ENCODE data around the gene FIGN. TPM values are rescaled to one million over a fixed set of nuclear protein-coding genes. Genes with fewer than 3 reads are reported as not detected.

FIGN gene
- total RNA-seq, 1 donor from 2014 or later = not detected

DNA sequence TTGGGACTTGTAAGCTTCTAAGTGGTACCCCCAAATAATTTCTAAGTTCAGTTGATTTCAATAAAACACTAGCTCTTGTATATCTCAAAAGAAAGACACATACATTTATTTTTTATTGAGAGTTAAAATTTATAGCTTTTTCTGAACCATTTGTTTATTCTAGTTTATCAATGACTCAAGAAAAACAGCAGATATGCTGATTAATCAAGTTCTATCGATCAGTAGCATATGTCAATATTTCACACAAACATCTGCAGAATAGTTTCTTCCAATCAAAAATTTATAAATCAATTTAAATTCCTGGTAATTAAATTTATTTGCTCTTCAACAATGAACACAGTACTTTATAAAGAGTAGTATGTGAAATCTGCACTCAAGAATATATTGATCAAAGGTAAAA is 5.3 kb downstream of the FIGN start:
- Mint-ChIP-seq H3K9me3 (no peaks in the 10 kb centered on the region), H3K4me1 (no peaks in the 10 kb centered on the region), H3K27ac (no peak overlapping the region), H3K36me3 (ENCODE audit: low read depth) (no peaks in the 10 kb centered on the region), H3K27me3 (peaks cover 13% of the 10 kb centered on the region), H3K4me3 (no peak overlapping the region)
- intact Hi-C loops (cut with micrococcal nuclease) = no loop called here
- ChIA-PET CTCF (no interaction called here), POLR2A (no interaction called here)
- ATAC-seq (ENCODE audit: low read depth) = no peak
- DNase-seq = no peak
- TF ChIP-seq, protein P1, sequence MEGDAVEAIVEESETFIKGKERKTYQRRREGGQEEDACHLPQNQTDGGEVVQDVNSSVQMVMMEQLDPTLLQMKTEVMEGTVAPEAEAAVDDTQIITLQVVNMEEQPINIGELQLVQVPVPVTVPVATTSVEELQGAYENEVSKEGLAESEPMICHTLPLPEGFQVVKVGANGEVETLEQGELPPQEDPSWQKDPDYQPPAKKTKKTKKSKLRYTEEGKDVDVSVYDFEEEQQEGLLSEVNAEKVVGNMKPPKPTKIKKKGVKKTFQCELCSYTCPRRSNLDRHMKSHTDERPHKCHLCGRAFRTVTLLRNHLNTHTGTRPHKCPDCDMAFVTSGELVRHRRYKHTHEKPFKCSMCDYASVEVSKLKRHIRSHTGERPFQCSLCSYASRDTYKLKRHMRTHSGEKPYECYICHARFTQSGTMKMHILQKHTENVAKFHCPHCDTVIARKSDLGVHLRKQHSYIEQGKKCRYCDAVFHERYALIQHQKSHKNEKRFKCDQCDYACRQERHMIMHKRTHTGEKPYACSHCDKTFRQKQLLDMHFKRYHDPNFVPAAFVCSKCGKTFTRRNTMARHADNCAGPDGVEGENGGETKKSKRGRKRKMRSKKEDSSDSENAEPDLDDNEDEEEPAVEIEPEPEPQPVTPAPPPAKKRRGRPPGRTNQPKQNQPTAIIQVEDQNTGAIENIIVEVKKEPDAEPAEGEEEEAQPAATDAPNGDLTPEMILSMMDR (IDR thresholded peaks at IDR 0.05) = no peak

DNA sequence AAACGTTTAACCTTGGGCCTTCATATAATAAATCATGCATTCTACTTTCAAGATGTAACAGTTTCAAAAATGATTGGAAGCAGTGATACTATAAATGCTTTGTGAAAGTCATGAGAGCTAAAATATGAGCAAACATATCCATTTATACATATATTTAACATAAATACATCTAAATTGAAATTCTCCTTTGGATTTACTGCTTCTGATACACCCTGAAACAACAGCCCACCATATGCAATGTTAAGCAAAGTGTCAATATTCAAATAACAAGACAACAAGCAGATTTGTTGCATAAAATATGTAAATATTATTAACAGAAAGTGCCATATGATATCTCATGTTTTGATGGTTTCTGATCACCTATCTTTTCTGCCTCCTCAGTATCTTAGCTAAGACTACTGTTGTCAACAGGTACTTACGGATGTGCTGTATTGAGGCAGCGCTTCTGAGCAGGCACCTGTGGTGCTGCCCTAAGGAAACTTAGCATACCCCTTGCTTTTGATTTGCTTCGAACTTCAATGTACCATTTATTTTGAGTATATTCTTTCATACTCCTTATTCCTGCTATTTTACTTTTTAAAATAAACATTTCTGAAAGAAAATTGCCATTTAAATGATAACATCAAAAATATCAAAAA is 6.1 kb downstream of the FIGN start:
- intact Hi-C loops (cut with micrococcal nuclease) = no loop called here
- no peaks in the 10 kb centered on the region for H3K36me3 Mint-ChIP-seq (ENCODE audit: low read depth)

DNA sequence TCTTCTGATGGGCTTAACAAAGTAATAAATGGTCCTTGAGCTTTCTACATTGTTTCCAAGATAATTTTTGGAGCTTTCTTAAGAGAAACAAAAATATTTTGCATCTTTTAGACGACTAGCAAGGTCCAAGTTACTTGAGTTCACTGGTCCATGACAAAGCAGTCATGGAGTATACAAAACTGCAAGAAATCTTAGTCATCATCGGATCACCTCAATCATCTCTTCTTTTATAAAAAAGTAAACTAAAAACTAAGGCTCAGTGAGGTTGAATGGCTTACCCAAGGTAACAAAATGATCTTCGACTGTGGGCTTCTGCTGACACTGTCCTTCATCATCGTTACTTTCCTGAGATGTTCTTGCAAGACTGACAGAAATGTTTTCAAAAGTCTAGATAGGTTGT is 11.9 kb downstream of the FIGN start:
- Mint-ChIP-seq H3K4me3 (no peak overlapping the region), H3K4me1 (no peaks in the 10 kb centered on the region), H3K9me3 (no peaks in the 10 kb centered on the region), H3K27me3 (no peaks in the 10 kb centered on the region), H3K36me3 (ENCODE audit: low read depth) (no peaks in the 10 kb centered on the region), H3K27ac (no peak overlapping the region)
- TF ChIP-seq, protein P1 (IDR thresholded peaks at IDR 0.05) = no peak
- DNase-seq (no peak), ATAC-seq (ENCODE audit: low read depth) (no peak)
- ChIA-PET CTCF (no interaction called here), POLR2A (no interaction called here)
- intact Hi-C loops (cut with micrococcal nuclease) = no loop called here

More for the DNA sequence above, 6.1 kb downstream of the FIGN start:
- Mint-ChIP-seq H3K27ac (no peak overlapping the region), H3K4me1 (no peaks in the 10 kb centered on the region), H3K4me3 (no peak overlapping the region), H3K9me3 (no peaks in the 10 kb centered on the region), H3K27me3 (peaks cover 10% of the 10 kb centered on the region)
- CTCF ChIA-PET = no interaction called here
- ATAC-seq (ENCODE audit: low read depth) (no peak), DNase-seq (no peak)
- TF ChIP-seq, protein P1 (IDR thresholded peaks at IDR 0.05) = no peak
- POLR2A ChIA-PET = no interaction called here

DNA sequence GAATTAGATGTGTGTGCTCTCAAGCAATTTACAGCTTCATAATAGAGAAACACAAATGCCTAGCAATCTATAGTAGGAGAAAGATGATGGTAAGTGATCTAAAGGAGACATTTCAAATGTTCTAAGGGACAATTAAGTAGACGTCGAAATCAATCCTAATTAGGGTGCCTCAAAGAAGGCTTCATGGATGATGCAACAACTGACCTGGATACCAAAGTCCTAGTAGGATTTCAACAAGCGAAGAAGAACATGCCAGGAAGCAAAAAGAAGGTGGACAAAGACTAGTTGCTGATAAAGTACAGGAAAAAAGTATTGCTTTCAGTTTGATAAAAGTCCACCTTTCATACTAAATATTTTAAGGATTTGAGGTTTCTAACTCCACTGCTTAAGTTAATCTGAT is 12.5 kb downstream of the FIGN start:
- Mint-ChIP-seq H3K27ac (no peak overlapping the region), H3K4me3 (no peak overlapping the region), H3K9me3 (no peaks in the 10 kb centered on the region), H3K36me3 (ENCODE audit: low read depth) (no peaks in the 10 kb centered on the region), H3K27me3 (no peaks in the 10 kb centered on the region), H3K4me1 (no peaks in the 10 kb centered on the region)
- DNase-seq (no peak), ATAC-seq (ENCODE audit: low read depth) (no peak)
- POLR2A ChIA-PET = no interaction called here
- intact Hi-C loops (cut with micrococcal nuclease) = no loop called here
- CTCF ChIA-PET = no interaction called here
- TF ChIP-seq, protein P1 (IDR thresholded peaks at IDR 0.05) = no peak

DNA sequence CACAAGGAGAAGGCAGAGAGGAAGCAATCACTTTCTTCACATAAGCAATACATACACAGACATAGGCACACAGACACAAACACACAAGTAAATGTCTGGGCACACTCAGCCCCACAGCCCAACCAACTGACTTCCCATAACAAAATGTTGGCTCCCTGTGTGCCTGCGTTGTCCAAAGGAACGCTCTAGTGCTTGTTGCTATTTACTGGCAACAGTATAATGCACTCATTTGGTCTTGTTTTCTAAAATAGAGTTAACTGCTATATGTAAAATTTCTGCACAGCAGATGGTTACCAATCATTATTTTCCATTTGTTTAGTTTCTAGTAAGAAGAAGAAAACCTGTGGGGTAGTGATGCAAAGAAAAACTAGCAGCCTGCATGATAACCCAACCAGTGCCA is 16.5 kb downstream of the FIGN start:
- POLR2A ChIA-PET = no interaction called here

More for the DNA sequence above, 16.5 kb downstream of the FIGN start:
- no peak overlapping the region for H3K27ac Mint-ChIP-seq
- H3K4me3 Mint-ChIP-seq = no peak overlapping the region
- H3K27me3 Mint-ChIP-seq = no peaks in the 10 kb centered on the region
- no peaks in the 10 kb centered on the region for H3K36me3 Mint-ChIP-seq (ENCODE audit: low read depth)
- ATAC-seq (ENCODE audit: low read depth) = no peak
- TF ChIP-seq, protein P1 (IDR thresholded peaks at IDR 0.05) = no peak
- CTCF ChIA-PET = no interaction called here
- intact Hi-C loops (cut with micrococcal nuclease) = no loop called here
- no peak for DNase-seq
- no peaks in the 10 kb centered on the region for H3K9me3 Mint-ChIP-seq
- no peaks in the 10 kb centered on the region for H3K4me1 Mint-ChIP-seq

Measured in activated B cell treated with CpG ODN at 0.5 μM for 24 hours (primary cell).